ENCODE results near the gene TMEM107.

The TMEM107 gene

GRCh38 chr17:8146381-8147140 is 29.6 kb downstream of the TMEM107 start:
- TF ChIP-seq GATA1 (IDR thresholded peaks at IDR 0.05; ENCODE audit: low read depth, low read length), result no peak
- no peak for TF ChIP-seq POLR2A (IDR thresholded peaks at IDR 0.05; ENCODE audit: low read length)
- DNase-seq, result no peak

- TF ChIP-seq POLR2A (IDR thresholded peaks at IDR 0.05; ENCODE audit: low read length) (no peak), GATA1 (IDR thresholded peaks at IDR 0.05; ENCODE audit: low read depth, low read length) (no peak)
- no peak for DNase-seq
Measured at GRCh38 chr17:8145811-8146210, 30.4 kb downstream of the TMEM107 start.

- DNase-seq, result no peak
- TF ChIP-seq POLR2A (IDR thresholded peaks at IDR 0.05; ENCODE audit: low read length) (peak; percentile 44), GATA1 (IDR thresholded peaks at IDR 0.05; ENCODE audit: low read depth, low read length) (no peak)
Measured at GRCh38 chr17:8144401-8145231, 31.6 kb downstream of the TMEM107 start.

GRCh38 chr17:8143581-8144400 is 32.4 kb downstream of the TMEM107 start:
- DNase-seq, result no peak
- TF ChIP-seq GATA1 (IDR thresholded peaks at IDR 0.05; ENCODE audit: low read depth, low read length) (no peak), POLR2A (IDR thresholded peaks at IDR 0.05; ENCODE audit: low read length) (peak; percentile 52)

GRCh38 chr17:8142887-8143580 is 33.1 kb downstream of the TMEM107 start:
- TF ChIP-seq POLR2A (IDR thresholded peaks at IDR 0.05; ENCODE audit: low read length), result peak; percentile 42
- TF ChIP-seq GATA1 (IDR thresholded peaks at IDR 0.05; ENCODE audit: low read depth, low read length), result no peak
- DNase-seq, result no peak

GRCh38 chr17:8142158-8142886 is 33.9 kb downstream of the TMEM107 start:
- TF ChIP-seq POLR2A (IDR thresholded peaks at IDR 0.05; ENCODE audit: low read length), result peak; percentile 20
- no peak for TF ChIP-seq GATA1 (IDR thresholded peaks at IDR 0.05; ENCODE audit: low read depth, low read length)
- DNase-seq, result no peak

GRCh38 chr17:8141741-8142140 is 34.4 kb downstream of the TMEM107 start:
- no peak for TF ChIP-seq POLR2A (IDR thresholded peaks at IDR 0.05; ENCODE audit: low read length)
- no peak for TF ChIP-seq GATA1 (IDR thresholded peaks at IDR 0.05; ENCODE audit: low read depth, low read length)
- no peak for DNase-seq

GRCh38 chr17:8141045-8141444 is 35.1 kb downstream of the TMEM107 start:
- DNase-seq, result no peak
- TF ChIP-seq GATA1 (IDR thresholded peaks at IDR 0.05; ENCODE audit: low read depth, low read length) (no peak), POLR2A (IDR thresholded peaks at IDR 0.05; ENCODE audit: low read length) (peak; percentile 15)

- TF ChIP-seq GATA1 (IDR thresholded peaks at IDR 0.05; ENCODE audit: low read depth, low read length), result no peak
- peak; percentile 10 for TF ChIP-seq POLR2A (IDR thresholded peaks at IDR 0.05; ENCODE audit: low read length)
- DNase-seq, result no peak
Measured at GRCh38 chr17:8140065-8141029, 35.8 kb downstream of the TMEM107 start.

- peak; percentile 81 for TF ChIP-seq POLR2A (IDR thresholded peaks at IDR 0.05; ENCODE audit: low read length)
- no peak for TF ChIP-seq GATA1 (IDR thresholded peaks at IDR 0.05; ENCODE audit: low read depth, low read length)
- peak; percentile 98 to 99 for DNase-seq
Measured at GRCh38 chr17:8138672-8139371, 37.4 kb downstream of the TMEM107 start.

- TF ChIP-seq GATA1 (IDR thresholded peaks at IDR 0.05; ENCODE audit: low read depth, low read length) (no peak), POLR2A (IDR thresholded peaks at IDR 0.05; ENCODE audit: low read length) (no peak)
- no peak for DNase-seq
Measured at GRCh38 chr17:8138374-8138671, 37.9 kb downstream of the TMEM107 start.

Measured in erythroblast (primary cell).